Measurements from ENCODE around the gene NPR2.

- no peak for TF ChIP-seq CTCF (IDR thresholded peaks at IDR 0.05; ENCODE audit: insufficient read depth, low read length, poor library complexity, severe bottlenecking)
- no peak for TF ChIP-seq EZH2phosphoT487 (conservative IDR thresholded peaks at IDR 0.05; ENCODE audit: low read length)
Measured at GRCh38 chr9:35832814-35833213, 41.4 kb downstream of the NPR2 start.
